ENCODE measurements around the gene RAB20.

Gene RAB20

GRCh38 chr13:110486061-110486715, 75.3 kb downstream of the RAB20 start:
- no peak for DNase-seq

GRCh38 chr13:110485604-110486003, 75.9 kb downstream of the RAB20 start:
- DNase-seq = no peak

GRCh38 chr13:110484290-110485048, 77.1 kb downstream of the RAB20 start:
- no peak for DNase-seq

DNA sequence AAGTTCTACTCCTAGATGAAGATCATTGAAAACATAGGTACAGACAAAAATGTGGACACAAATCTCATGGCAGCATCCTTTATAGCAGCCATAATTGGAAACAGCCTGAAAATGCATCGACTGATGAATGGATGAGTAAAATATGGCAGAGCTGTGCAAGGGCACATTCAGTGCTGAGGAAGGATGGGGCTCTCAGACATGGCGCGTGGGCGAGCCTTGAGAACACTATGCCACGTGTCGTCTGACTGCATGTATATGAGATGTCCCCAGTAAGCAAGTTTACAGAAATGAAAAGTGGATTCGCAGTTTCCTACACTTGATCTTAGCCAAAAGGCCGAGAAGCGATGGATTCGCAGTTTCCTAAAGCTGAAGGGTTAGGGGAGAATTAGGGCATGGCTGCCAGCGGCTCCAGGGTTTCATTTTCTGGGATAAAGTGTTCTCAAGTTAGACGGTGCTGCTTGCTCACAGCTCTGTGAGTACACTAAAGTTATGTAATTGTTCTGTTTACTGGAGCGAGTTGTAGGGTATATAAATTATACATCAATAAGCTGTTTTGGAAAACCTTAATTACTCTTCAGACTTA, 78.0 kb downstream of the RAB20 start:
- no peak for DNase-seq

DNA sequence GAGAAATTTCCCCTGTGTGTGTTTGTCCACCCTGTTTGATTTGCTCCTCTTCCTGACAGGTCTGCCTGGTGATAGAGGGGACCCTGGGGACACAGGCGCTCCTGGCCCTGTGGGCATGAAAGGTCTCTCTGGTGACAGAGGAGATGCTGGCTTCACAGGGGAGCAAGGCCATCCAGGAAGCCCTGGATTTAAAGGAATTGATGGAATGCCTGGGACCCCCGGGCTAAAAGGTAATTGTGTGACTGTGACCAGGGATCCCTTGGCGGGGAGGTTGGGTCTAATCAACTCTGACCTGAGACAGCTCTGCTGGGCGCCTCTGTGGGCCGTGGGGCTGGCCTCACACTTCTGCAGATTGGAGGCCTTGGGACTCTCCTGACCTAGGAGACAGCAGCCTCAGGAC, 81.4 kb downstream of the RAB20 start:
- no peak for DNase-seq

GRCh38 chr13:110479648-110480047, 81.9 kb downstream of the RAB20 start:
- no peak for DNase-seq

DNA sequence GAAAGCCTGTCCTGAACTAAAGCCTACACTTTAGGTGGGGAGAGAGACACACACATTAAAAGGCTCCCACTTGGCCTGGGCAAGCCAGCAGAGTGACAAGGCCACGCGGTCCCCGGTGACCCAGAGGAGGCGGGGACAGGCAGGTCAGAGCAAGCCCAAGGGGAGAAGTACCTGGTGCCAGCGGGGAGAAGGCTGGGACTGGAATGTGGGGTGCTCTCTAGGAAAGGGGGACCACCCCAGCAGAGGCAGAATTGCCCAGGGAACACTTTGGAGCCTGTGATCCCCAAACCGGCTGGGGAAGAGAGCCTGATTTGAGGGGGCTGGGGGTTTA, 82.3 kb downstream of the RAB20 start:
- DNase-seq = no peak

- DNase-seq = no peak
Measured at GRCh38 chr13:110478405-110479214, 82.9 kb downstream of the RAB20 start.

- DNase-seq = no peak
Measured at GRCh38 chr13:110477706-110478245, 83.7 kb downstream of the RAB20 start.

- no peak for DNase-seq
Measured at GRCh38 chr13:110476220-110476617, 85.3 kb downstream of the RAB20 start.

DNA sequence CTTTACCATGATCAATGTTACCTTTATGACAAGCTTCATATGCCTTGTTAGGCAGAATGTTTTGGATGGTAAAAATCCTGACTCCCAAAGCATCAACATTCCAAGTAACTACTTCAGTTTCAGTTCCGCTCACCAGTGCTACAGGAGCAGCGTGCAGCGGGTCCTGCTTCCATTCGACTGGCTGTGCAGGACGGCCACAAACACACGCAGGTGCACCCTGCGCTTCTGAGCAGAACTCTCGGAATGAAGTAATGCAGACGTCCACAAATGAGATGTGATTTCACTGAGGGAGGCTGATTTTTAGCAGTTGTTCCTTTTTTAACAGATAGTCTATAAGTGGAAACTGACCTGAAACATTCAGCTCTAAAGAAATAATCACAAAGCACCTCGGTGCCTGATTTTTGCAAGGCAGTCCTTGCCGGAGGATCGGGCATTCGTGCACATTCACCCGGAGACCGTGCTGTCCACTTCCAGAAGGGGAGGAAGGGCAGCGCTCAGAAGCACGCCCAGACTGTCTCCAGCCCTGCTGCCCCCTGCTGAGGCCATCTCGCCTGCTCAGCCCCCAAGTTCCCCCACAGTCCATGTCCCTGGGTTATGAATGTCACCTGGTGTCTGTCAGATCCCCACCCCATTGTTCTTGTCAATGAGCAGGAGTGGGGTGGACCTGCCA, 85.8 kb downstream of the RAB20 start:
- DNase-seq = no peak

GRCh38 chr13:110475117-110475516, 86.4 kb downstream of the RAB20 start:
- no peak for DNase-seq

GRCh38 chr13:110474713-110475112, 86.8 kb downstream of the RAB20 start:
- DNase-seq = no peak
